Breast epithelium (tissue), 4 donors: ENCODE results near the gene PTCD2. TPM values are rescaled to one million over a fixed set of nuclear protein-coding genes. Genes with fewer than 3 reads are reported as not detected.

Experiments
- DNase-seq, 2 donors: peaks; one replicate each; pipeline ENCODE4 v3.0.0-alpha.2; 2019; ENCODE audit warnings: low spot score in 2 of 2
- H3K27ac ChIP-seq, 2 donors: fragments of 200-600 bp; sonication (generic) in 1 of 2; one replicate each; pipeline ENCODE4 v1.5.1; 2016 to 2019; ENCODE audit warnings: mild to moderate bottlenecking in 1 of 2
- H3K27me3 ChIP-seq, 2 donors: fragments of 200-600 bp; sonication (generic) in 1 of 2; one replicate each; pipeline versions ENCODE4 v1.5.1 to v1.6.0; 2017 to 2019; ENCODE audit warnings: control low read depth in 1 of 2, mild to moderate bottlenecking in 1 of 2
- H3K36me3 ChIP-seq: fragments of 200-600 bp; one replicate; pipeline ENCODE4 v1.5.1; 2019
- H3K4me1 ChIP-seq, 2 donors: fragments of 200-600 bp; sonication (generic); one replicate each; pipeline ENCODE4 v1.5.1; 2016 to 2019; ENCODE audit warnings: control low read depth in 1 of 2
- H3K4me3 ChIP-seq, 3 donors: fragments of 200-600 bp; sonication (generic); 1 replicate in 2 of 3; 2 replicates in 1 of 3; pipeline ENCODE4 v1.5.1; 2016 to 2019; ENCODE audit warnings: mild to moderate bottlenecking in 3 of 3, moderate library complexity in 2 of 3
- H3K9me3 ChIP-seq, 2 donors: fragments of 200-600 bp; sonication (generic) in 1 of 2; one replicate each; pipeline ENCODE4 v1.5.1; 2016 to 2019; ENCODE audit warnings: control low read depth in 1 of 2
- POLR2A ChIP-seq: fragments of 450-650 bp; IDR thresholded peaks from one replicate; pipeline ENCODE4 v1.6.1; 2016; ENCODE audit warnings: antibody characterized with exemption, mild to moderate bottlenecking, moderate library complexity
- POLR2AphosphoS5 ChIP-seq, 3 donors: sonication (generic); formaldehyde crosslinking; IDR thresholded peaks; one replicate each; pipeline ENCODE4 v1.6.1; 2017; ENCODE audit warnings: antibody characterized with exemption in 3 of 3
- intact Hi-C: fragments of 100-400 bp; cut with DNase I; formaldehyde crosslinking; loops from one replicate; pipeline ENCODE4 v1.15.1; 2023; ENCODE audit warnings: low total_unique reads
- total RNA-seq, 3 donors: library from RNA; depleted of rRNA; stranded (reverse); fragments of >200 nt; gene quantifications; one replicate each; pipeline ENCODE4 v1.1.0, GENCODE V29; 2016
- TF ChIP-seq, protein P1 (sequence below), 3 donors: fragments of 450-650 bp; IDR thresholded peaks; one replicate each; pipeline ENCODE4 v1.5.1; 2016 to 2017; ENCODE audit warnings: antibody characterized with exemption in 3 of 3, mild to moderate bottlenecking in 3 of 3, moderate library complexity in 3 of 3

The PTCD2 gene
- total RNA-seq, 3 donors from 2014 or later, result 5.6 to 10.1 (median 7.5) TPM

DNA sequence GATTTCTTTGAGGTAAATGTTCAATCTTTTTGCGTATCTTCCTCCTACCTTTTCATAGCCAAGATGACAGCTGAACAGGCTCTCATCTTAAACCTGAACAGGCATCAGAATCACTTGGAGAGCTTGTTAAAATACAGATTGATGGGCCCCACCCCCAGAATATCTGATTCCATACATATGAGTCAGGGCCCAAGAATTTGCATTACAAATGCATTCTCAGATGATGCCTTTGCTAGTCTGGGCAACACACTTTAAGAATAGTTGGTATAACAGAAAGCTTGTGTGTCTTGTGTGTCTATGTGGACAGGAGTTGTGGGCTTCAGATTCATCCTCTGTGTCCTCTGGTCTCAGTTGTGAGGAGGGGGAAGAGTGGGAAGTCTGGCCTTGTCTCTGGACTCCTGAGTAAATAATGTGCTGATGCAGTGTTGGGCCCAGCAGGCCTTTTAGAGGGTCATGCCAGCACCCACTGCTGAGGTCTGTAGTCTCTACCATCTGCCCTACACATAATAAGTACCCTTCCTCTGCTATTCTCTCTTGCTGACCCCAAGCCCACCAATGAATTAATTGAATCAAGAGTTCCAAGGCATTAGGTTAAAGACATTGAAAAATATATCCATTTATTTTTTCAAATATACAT lies 43.1 kb downstream of the PTCD2 start:
- H3K27me3 ChIP-seq, result no peaks in the 10 kb centered on the region
- H3K4me1 ChIP-seq, result no peaks in the 10 kb centered on the region
- H3K27ac ChIP-seq, result no peak overlapping the region
- DNase-seq, result no peak
- intact Hi-C loops, result loop anchor here (10.0 kb wide), 1 partner anchor 162 kb away; no protein-coding TSS in a partner anchor
- no peak overlapping the region for H3K4me3 ChIP-seq
- TF ChIP-seq POLR2AphosphoS5 (IDR thresholded peaks at IDR 0.05) (no peak), POLR2A (no peak)
- TF ChIP-seq, protein P1, sequence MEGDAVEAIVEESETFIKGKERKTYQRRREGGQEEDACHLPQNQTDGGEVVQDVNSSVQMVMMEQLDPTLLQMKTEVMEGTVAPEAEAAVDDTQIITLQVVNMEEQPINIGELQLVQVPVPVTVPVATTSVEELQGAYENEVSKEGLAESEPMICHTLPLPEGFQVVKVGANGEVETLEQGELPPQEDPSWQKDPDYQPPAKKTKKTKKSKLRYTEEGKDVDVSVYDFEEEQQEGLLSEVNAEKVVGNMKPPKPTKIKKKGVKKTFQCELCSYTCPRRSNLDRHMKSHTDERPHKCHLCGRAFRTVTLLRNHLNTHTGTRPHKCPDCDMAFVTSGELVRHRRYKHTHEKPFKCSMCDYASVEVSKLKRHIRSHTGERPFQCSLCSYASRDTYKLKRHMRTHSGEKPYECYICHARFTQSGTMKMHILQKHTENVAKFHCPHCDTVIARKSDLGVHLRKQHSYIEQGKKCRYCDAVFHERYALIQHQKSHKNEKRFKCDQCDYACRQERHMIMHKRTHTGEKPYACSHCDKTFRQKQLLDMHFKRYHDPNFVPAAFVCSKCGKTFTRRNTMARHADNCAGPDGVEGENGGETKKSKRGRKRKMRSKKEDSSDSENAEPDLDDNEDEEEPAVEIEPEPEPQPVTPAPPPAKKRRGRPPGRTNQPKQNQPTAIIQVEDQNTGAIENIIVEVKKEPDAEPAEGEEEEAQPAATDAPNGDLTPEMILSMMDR (IDR thresholded peaks at IDR 0.05), result no peak
- no peaks in the 10 kb centered on the region for H3K9me3 ChIP-seq
- no peaks in the 10 kb centered on the region for H3K36me3 ChIP-seq

GRCh38 chr5:72364171-72364570 lies 44.0 kb downstream of the PTCD2 start:
- Histone ChIP-seq H3K27me3 (no peaks in the 10 kb centered on the region), H3K36me3 (no peaks in the 10 kb centered on the region), H3K9me3 (no peaks in the 10 kb centered on the region), H3K4me1 (no peaks in the 10 kb centered on the region), H3K4me3 (no peak overlapping the region), H3K27ac (no peak overlapping the region)
- intact Hi-C loops, result loop anchor here (10.0 kb wide), 1 partner anchor 161 kb away; no protein-coding TSS in a partner anchor
- DNase-seq, result no peak
- TF ChIP-seq POLR2AphosphoS5 (IDR thresholded peaks at IDR 0.05) (no peak), POLR2A (no peak)

DNA sequence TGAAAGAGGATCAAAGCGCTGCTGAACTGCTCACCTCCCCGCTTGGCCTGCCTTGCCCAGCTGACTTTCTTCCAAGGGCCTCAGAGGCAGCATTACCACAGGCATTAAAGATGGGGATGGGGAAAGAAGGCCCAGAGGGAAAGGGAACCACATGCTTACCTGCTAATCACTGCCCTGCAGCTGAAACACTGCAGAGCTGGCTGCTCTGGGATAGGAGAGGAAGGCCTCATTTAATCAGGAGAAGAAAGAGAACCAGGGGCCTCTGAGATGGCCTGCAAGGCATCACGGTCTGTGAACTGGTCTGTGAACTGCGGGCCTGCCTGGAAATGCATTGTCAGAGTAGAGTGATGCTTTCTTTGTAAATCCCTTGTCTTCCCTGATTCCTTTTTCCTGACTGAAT lies 44.8 kb downstream of the PTCD2 start:
- H3K9me3 ChIP-seq, result no peaks in the 10 kb centered on the region
- no peak for TF ChIP-seq POLR2A
- TF ChIP-seq POLR2AphosphoS5 (IDR thresholded peaks at IDR 0.05), result no peak
- TF ChIP-seq, protein P1 (IDR thresholded peaks at IDR 0.05), result no peak
- H3K27me3 ChIP-seq, result no peaks in the 10 kb centered on the region
- intact Hi-C loops, result loop anchor here (10.0 kb wide), 1 partner anchor 160 kb away; no protein-coding TSS in a partner anchor
- H3K4me3 ChIP-seq, result no peak overlapping the region
- no peaks in the 10 kb centered on the region for H3K36me3 ChIP-seq
- no peak for DNase-seq
- H3K27ac ChIP-seq, result no peak overlapping the region
- no peaks in the 10 kb centered on the region for H3K4me1 ChIP-seq

GRCh38 chr5:72366324-72366976 lies 46.3 kb downstream of the PTCD2 start:
- intact Hi-C loops, result loop anchor here (10.0 kb wide), 1 partner anchor 158 kb away; no protein-coding TSS in a partner anchor
- DNase-seq, result peak in 1 of 2 donors; percentile 67
- H3K9me3 ChIP-seq, result no peaks in the 10 kb centered on the region
- H3K27me3 ChIP-seq, result no peaks in the 10 kb centered on the region
- H3K4me3 ChIP-seq, result no peak overlapping the region
- H3K36me3 ChIP-seq, result no peaks in the 10 kb centered on the region
- H3K4me1 ChIP-seq, result no peaks in the 10 kb centered on the region
- TF ChIP-seq, protein P1 (IDR thresholded peaks at IDR 0.05), result peak; percentile 68 to 91 (median 83)
- TF ChIP-seq POLR2A (no peak), POLR2AphosphoS5 (IDR thresholded peaks at IDR 0.05) (peak in 2 of 3 donors; percentile 9 to 39)
- no peak overlapping the region for H3K27ac ChIP-seq

DNA sequence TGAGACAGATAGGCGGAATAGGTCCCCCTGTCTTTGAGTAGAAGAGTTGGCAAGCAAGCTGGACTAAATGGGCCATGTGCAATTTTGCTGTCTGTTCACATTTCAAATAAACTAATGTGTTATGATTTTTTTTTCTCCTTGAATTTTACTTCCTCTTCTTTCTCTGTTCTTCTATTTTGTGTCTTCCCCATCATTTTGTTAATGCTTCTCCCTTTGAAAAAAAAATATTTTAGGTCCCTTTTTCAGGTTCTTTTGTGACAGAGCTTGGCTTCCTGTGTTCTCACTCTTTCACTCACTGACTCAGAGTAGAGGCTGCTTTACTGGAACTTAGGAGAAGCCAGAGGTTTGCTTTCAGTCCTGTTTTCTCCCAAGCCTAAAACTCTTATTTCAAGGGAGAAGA lies 48.1 kb downstream of the PTCD2 start:
- no peak for DNase-seq
- Histone ChIP-seq H3K36me3 (no peaks in the 10 kb centered on the region), H3K27ac (no peak overlapping the region), H3K4me3 (no peak overlapping the region), H3K9me3 (no peaks in the 10 kb centered on the region), H3K27me3 (no peaks in the 10 kb centered on the region), H3K4me1 (no peaks in the 10 kb centered on the region)
- TF ChIP-seq, protein P1 (IDR thresholded peaks at IDR 0.05), result no peak
- TF ChIP-seq POLR2AphosphoS5 (IDR thresholded peaks at IDR 0.05) (no peak), POLR2A (no peak)
- intact Hi-C loops, result loop anchor here (10.0 kb wide), 1 partner anchor 157 kb away; no protein-coding TSS in a partner anchor
